ACC112 (cell line): ENCODE data around the gene FAM83D.
A peak's percentile ranks its signal among the peaks of the same experiment; 100 is the strongest.

Experiments used
- H2AFZ ChIP-seq: fragments of 200-600 bp; sonication (generic); one replicate; pipeline ENCODE4 v1.6.0; 2017; ENCODE audit warnings: antibody characterized with exemption, low read length; ENCODE audit not compliant: unreplicated experiment
- H3K27ac ChIP-seq: fragments of 200-600 bp; sonication (generic); 2 replicates; pipeline ENCODE4 v1.5.1; 2014; ENCODE audit warnings: low read depth, mild to moderate bottlenecking, antibody characterized with exemption, low read length, moderate library complexity
- H3K27me3 ChIP-seq: fragments of 200-600 bp; sonication (generic); 2 replicates; pipeline ENCODE4 v1.6.1; 2014; ENCODE audit warnings: mild to moderate bottlenecking, antibody characterized with exemption, low read length, moderate library complexity, mixed read lengths; ENCODE audit not compliant: insufficient read depth
- H3K36me3 ChIP-seq: fragments of 200-600 bp; sonication (generic); 2 replicates; pipeline ENCODE4 v1.6.1; 2016; ENCODE audit warnings: mild to moderate bottlenecking, antibody characterized with exemption, low read length, moderate library complexity, mixed read lengths; ENCODE audit not compliant: insufficient read depth
- H3K4me1 ChIP-seq: fragments of 200-600 bp; sonication (generic); one replicate; pipeline ENCODE4 v1.6.1; 2016; ENCODE audit warnings: low read length, mixed read lengths; ENCODE audit not compliant: insufficient read depth, unreplicated experiment, control insufficient read depth
- H3K4me3 ChIP-seq: fragments of 200-600 bp; sonication (generic); 2 replicates; pipeline ENCODE4 v1.5.1; 2014; ENCODE audit warnings: mild to moderate bottlenecking, low read depth, low read length
- H3K79me2 ChIP-seq: fragments of 200-600 bp; sonication (generic); one replicate; pipeline ENCODE4 v1.6.0; 2016; ENCODE audit warnings: low read length; ENCODE audit not compliant: control insufficient read depth, unreplicated experiment, insufficient read depth

FAM83D gene, protein sequence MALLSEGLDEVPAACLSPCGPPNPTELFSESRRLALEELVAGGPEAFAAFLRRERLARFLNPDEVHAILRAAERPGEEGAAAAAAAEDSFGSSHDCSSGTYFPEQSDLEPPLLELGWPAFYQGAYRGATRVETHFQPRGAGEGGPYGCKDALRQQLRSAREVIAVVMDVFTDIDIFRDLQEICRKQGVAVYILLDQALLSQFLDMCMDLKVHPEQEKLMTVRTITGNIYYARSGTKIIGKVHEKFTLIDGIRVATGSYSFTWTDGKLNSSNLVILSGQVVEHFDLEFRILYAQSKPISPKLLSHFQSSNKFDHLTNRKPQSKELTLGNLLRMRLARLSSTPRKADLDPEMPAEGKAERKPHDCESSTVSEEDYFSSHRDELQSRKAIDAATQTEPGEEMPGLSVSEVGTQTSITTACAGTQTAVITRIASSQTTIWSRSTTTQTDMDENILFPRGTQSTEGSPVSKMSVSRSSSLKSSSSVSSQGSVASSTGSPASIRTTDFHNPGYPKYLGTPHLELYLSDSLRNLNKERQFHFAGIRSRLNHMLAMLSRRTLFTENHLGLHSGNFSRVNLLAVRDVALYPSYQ

DNA sequence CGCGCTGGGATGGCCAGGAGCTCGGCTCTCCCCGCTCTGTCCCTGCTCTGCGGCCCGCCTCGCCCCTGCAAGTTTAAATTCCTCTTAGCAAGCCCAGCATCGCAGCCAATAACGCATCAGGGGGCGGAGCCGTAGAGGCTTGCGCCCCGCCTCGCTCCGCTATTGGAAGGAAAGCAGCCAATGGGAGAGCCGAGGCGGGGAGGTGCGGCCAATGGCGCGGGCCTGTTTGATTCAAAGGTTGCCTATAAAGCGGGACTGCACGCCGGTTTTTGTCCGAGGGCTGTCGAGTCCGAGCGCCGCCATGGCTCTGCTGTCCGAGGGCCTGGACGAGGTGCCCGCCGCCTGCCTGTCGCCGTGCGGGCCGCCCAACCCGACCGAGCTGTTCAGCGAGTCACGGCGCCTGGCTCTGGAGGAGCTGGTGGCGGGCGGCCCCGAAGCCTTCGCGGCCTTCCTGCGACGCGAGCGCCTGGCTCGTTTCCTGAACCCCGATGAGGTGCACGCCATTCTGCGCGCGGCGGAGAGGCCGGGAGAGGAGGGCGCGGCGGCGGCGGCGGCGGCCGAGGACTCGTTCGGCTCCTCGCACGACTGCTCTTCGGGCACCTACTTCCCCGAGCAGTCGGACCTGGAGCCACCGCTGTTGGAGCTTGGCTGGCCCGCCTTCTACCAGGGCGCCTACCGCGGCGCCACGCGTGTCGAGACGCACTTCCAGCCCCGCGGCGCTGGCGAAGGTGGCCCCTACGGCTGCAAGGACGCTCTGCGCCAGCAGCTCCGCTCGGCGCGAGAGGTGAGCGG is at the start of gene FAM83D:
Gene FAM83D, plus strand, starts transcription at position 276 of the 792 bp plus-strand sequence. Its CDS starts 26 bp downstream, at position 302.
- Histone ChIP-seq H3K27me3 (peaks cover 11% of the 10 kb centered on the region), H2AFZ (peak within 1 kb of the TSS; percentile 55), H3K4me3 (peak within 1 kb of the TSS; percentile 84), H3K4me1 (peaks cover 21% of the 10 kb centered on the region), H3K27ac (peak within 1 kb of the TSS; percentile 5; the same call in 1 of the 2 replicates), H3K79me2 (peaks cover 50% of the 10 kb centered on the region), H3K36me3 (no peaks in the 10 kb centered on the region)

DNA sequence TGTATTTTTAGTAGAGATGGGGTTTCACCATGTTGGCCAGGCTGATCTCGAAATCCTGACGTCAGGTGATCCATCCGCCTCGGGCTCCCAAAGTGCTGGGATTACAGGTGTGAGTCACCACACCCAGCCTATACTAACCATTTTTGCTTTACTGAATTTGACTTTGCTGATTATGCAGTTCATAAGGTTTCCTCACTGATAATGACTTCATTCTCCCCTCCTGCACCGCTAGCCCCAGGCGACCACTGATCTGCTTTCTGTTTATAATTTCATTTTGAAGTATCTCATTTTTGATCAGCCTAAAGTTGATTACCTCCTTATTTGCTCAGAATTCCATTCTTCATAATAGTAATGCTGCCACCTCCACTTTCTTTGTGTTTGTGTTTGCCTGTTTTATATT is 48.7 kb upstream of the FAM83D start:
- Histone ChIP-seq H3K79me2 (no peaks in the 10 kb centered on the region), H2AFZ (no peak overlapping the region), H3K4me1 (peaks cover 6% of the 10 kb centered on the region), H3K27me3 (peaks cover 86% of the 10 kb centered on the region), H3K36me3 (no peaks in the 10 kb centered on the region), H3K27ac (no peak overlapping the region), H3K4me3 (no peak overlapping the region)

DNA sequence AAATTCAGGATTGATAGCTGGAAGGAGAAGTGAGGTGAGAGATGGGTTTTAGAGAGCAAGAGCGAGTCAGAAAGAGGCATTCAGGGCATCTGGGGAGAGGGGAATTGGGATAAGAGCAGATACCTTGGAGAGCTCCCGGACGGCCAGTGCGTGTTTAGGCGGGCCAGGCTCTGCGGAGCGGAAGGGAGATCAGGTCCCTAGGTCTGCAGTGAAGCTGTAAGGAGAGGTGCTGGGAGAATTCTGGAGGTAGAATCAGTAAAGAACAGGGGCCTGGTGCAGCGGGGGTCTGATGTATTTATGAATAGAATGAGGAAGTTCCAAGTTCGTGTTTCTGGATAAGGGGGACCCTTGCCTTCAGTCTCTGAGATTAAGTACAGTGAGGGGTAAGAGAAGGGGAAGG is 47.4 kb upstream of the FAM83D start:
- no peaks in the 10 kb centered on the region for H3K36me3 ChIP-seq
- H3K27ac ChIP-seq: no peak overlapping the region
- H3K4me1 ChIP-seq: peaks cover 12% of the 10 kb centered on the region
- no peaks in the 10 kb centered on the region for H3K79me2 ChIP-seq
- H3K4me3 ChIP-seq: no peak overlapping the region
- H2AFZ ChIP-seq: no peak overlapping the region
- H3K27me3 ChIP-seq: peaks cover 86% of the 10 kb centered on the region

DNA sequence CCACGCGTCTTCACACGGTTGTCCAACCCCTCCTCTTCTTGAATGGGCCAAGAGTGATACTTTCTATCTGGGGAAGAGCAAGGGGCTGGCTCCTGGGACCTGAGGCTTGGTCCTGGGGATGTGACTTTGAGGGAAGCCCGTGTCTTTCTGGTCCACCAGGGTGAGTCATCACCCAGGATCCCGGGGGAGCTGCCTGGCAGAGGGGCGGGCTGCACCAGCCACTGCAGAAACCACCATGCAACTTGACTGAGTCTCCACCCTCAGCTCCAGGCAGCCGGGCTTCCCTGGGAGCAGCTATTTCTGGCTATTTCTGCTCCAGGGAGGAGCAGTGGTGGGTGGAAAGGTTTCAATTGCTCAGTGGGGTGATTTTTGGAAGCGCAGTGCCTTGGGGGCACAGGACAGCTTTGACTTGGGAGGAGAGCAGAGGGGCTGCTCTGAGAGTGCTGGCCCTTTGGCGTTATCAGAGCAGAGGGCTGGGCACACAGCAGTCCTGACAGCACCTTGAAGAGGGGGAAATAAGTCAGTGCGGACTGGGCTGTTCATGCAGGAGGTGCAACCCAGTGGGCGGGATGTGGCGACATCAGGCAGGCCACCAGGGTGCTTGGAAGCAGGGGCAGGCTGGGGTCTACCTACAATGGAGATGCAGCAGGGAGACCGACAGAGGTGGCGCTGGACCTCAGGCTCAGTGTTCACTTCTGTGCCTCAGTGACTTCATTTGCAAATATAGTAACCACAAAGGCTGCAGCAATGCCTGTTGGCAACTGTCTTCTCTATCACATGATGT is 45.1 kb upstream of the FAM83D start:
- Histone ChIP-seq H3K36me3 (no peaks in the 10 kb centered on the region), H3K4me3 (no peak overlapping the region), H3K4me1 (peaks cover 12% of the 10 kb centered on the region), H3K27ac (no peak overlapping the region), H3K79me2 (no peaks in the 10 kb centered on the region), H2AFZ (no peak overlapping the region), H3K27me3 (peaks cover 66% of the 10 kb centered on the region)

- Histone ChIP-seq H3K36me3 (no peaks in the 10 kb centered on the region), H3K27ac (no peak overlapping the region), H3K4me1 (peaks cover 12% of the 10 kb centered on the region), H3K4me3 (no peak overlapping the region), H3K27me3 (peaks cover 58% of the 10 kb centered on the region), H3K79me2 (no peaks in the 10 kb centered on the region), H2AFZ (no peak overlapping the region)
Observed at GRCh38 chr20:38881806-38882440, 44.3 kb upstream of the FAM83D start.

GRCh38 chr20:38882600-38882999 is 43.6 kb upstream of the FAM83D start:
- Histone ChIP-seq H3K79me2 (no peaks in the 10 kb centered on the region), H2AFZ (no peak overlapping the region), H3K36me3 (no peaks in the 10 kb centered on the region), H3K27ac (no peak overlapping the region), H3K4me3 (no peak overlapping the region), H3K4me1 (peaks cover 12% of the 10 kb centered on the region), H3K27me3 (peaks cover 55% of the 10 kb centered on the region)

- Histone ChIP-seq H3K36me3 (no peaks in the 10 kb centered on the region), H3K27me3 (peaks cover 47% of the 10 kb centered on the region), H3K4me3 (no peak overlapping the region), H3K4me1 (peaks cover 12% of the 10 kb centered on the region), H2AFZ (no peak overlapping the region), H3K27ac (no peak overlapping the region), H3K79me2 (no peaks in the 10 kb centered on the region)
Observed at GRCh38 chr20:38883081-38883980, 42.9 kb upstream of the FAM83D start.

GRCh38 chr20:38883981-38884733 is 42.1 kb upstream of the FAM83D start:
- no peak overlapping the region for H2AFZ ChIP-seq
- peaks cover 43% of the 10 kb centered on the region for H3K27me3 ChIP-seq
- no peaks in the 10 kb centered on the region for H3K36me3 ChIP-seq
- H3K27ac ChIP-seq: no peak overlapping the region
- no peak overlapping the region for H3K4me3 ChIP-seq
- peaks cover 12% of the 10 kb centered on the region for H3K4me1 ChIP-seq
- no peaks in the 10 kb centered on the region for H3K79me2 ChIP-seq

GRCh38 chr20:38885357-38885756 is 40.9 kb upstream of the FAM83D start:
- H3K27ac ChIP-seq: no peak overlapping the region
- H3K4me1 ChIP-seq: peaks cover 12% of the 10 kb centered on the region
- no peak overlapping the region for H2AFZ ChIP-seq
- peaks cover 35% of the 10 kb centered on the region for H3K27me3 ChIP-seq
- H3K4me3 ChIP-seq: no peak overlapping the region
- no peaks in the 10 kb centered on the region for H3K79me2 ChIP-seq
- H3K36me3 ChIP-seq: no peaks in the 10 kb centered on the region
